H1 (cell line): ENCODE data around the gene ARHGAP8. TPM values are rescaled to one million over a fixed set of nuclear protein-coding genes. Genes with fewer than 3 reads are reported as not detected.

Experiments used
- CTCF ChIA-PET: fragments of 300-600 bp; sonication (Branson Sonifier 250); formaldehyde crosslinking; loops from one replicate; lab custom pipeline; 2021; ENCODE audit not compliant: partially characterized antibody; lab: Charles Lee
- POLR2A ChIA-PET: fragments of 300-600 bp; sonication (Branson Sonifier 250); formaldehyde crosslinking; loops from one replicate; lab custom pipeline; 2021; ENCODE audit warnings: inconsistent platforms; ENCODE audit not compliant: partially characterized antibody; lab: Charles Lee
- DNase-seq, 2 experiments: peaks; one replicate each; pipeline versions ENCODE4 v3.0.0 to v3.0.0-alpha.2; 2010 to 2022; ENCODE audit warnings: low spot score in 2 of 2, low read depth in 1 of 2, mixed read lengths in 1 of 2
- FAIRE-seq: peaks from 2 replicates; lab custom pipeline; 2011; peaks lifted over from hg19 to GRCh38; lab: Jason Lieb, UNC
- H2AFZ ChIP-seq: 2 replicates; pipeline ENCODE4 v1.8.1; 2012; ENCODE audit warnings: low read length, inconsistent platforms
- H2AK5ac ChIP-seq: 2 replicates; pipeline ENCODE4 v1.6.1; 2013; ENCODE audit warnings: low read depth, low read length
- H2BK120ac ChIP-seq: replicated peaks from 2 replicates; pipeline ENCODE3; 2013; ENCODE audit warnings: low read depth, low read length, inconsistent platforms
- H2BK12ac ChIP-seq: 2 replicates; pipeline ENCODE4 v1.6.1; 2013; ENCODE audit warnings: low read depth, low read length
- H2BK15ac ChIP-seq: 2 replicates; pipeline ENCODE4 v1.6.1; 2013; ENCODE audit warnings: low read length
- H2BK20ac ChIP-seq: 2 replicates; pipeline ENCODE4 v1.6.1; 2013; ENCODE audit warnings: low read length
- H2BK5ac ChIP-seq: 2 replicates; pipeline ENCODE4 v1.6.1; 2013; ENCODE audit warnings: low read depth, low read length
- H3K14ac ChIP-seq: 2 replicates; pipeline ENCODE4 v1.6.1; 2013; ENCODE audit warnings: inconsistent platforms; ENCODE audit not compliant: insufficient read length
- H3K18ac ChIP-seq: 2 replicates; pipeline ENCODE4 v1.6.1; 2013; ENCODE audit warnings: low read length; ENCODE audit errors: extremely low read depth
- H3K23ac ChIP-seq: 2 replicates; pipeline ENCODE4 v1.6.1; 2013; ENCODE audit warnings: inconsistent platforms; ENCODE audit not compliant: insufficient read length
- H3K23me2 ChIP-seq: 2 replicates; pipeline ENCODE4 v1.6.1; 2013; ENCODE audit warnings: low read depth, low read length
- H3K27ac ChIP-seq: 2 replicates; pipeline ENCODE4 v1.6.1; 2011; ENCODE audit warnings: low read depth, low read length, inconsistent platforms
- H3K27me3 ChIP-seq, 4 experiments: replicated peaks in 1 of 4; 1 replicate in 1 of 4; 2 replicates in 3 of 4; pipeline versions ENCODE4 v1.6.1 to v1.8.1; 2011 to 2013; ENCODE audit warnings: low read length in 3 of 4, mild to moderate bottlenecking in 3 of 4, inconsistent platforms in 2 of 4, mixed read lengths in 2 of 4, moderate library complexity in 1 of 4; ENCODE audit not compliant: control insufficient read depth in 3 of 4, insufficient read depth in 3 of 4; ENCODE audit errors: extremely low read depth in 1 of 4
- H3K36me3 ChIP-seq, 4 experiments: 2 replicates each; pipeline versions ENCODE4 v1.6.1 to v1.8.1; 2011 to 2013; ENCODE audit warnings: mild to moderate bottlenecking in 4 of 4, low read length in 3 of 4, moderate library complexity in 2 of 4, control low read depth in 1 of 4, inconsistent platforms in 1 of 4; ENCODE audit not compliant: insufficient read depth in 4 of 4, control insufficient read depth in 2 of 4
- H3K4ac ChIP-seq: replicated peaks from 2 replicates; pipeline ENCODE3; 2013; ENCODE audit warnings: low read length, low read depth, mixed read lengths, inconsistent platforms; ENCODE audit not compliant: insufficient read length
- H3K4me1 ChIP-seq, 4 experiments: replicated peaks in 1 of 4; 1 replicate in 1 of 4; 2 replicates in 3 of 4; pipeline versions ENCODE4 v1.6.1 to v1.8.1; 2011 to 2013; ENCODE audit warnings: low read length in 3 of 4, inconsistent platforms in 2 of 4, mixed read lengths in 1 of 4; ENCODE audit not compliant: insufficient read depth in 4 of 4, control insufficient read depth in 3 of 4
- H3K4me2 ChIP-seq, 2 experiments: 2 replicates each; pipeline versions ENCODE4 v1.6.1 to v1.8.1; 2011 to 2013; ENCODE audit warnings: low read depth in 2 of 2, low read length in 2 of 2, control low read depth in 1 of 2, inconsistent platforms in 1 of 2, mild to moderate bottlenecking in 1 of 2; ENCODE audit not compliant: insufficient read depth in 1 of 2
- H3K4me3 ChIP-seq, 4 experiments: fragments of 200-600, 300-600 bp in 1 of 4; sonication (generic), shearing (Covaris generic), sonication (Bioruptor Twin) in 1 of 4; 2 replicates each; pipeline versions ENCODE4 v1.5.1 to v1.8.1; 2011 to 2016; ENCODE audit warnings: low read length in 4 of 4, low read depth in 3 of 4, control low read depth in 2 of 4, inconsistent platforms in 2 of 4, mild to moderate bottlenecking in 2 of 4, mixed read lengths in 1 of 4, moderate library complexity in 1 of 4; ENCODE audit not compliant: insufficient read depth in 2 of 4; ENCODE audit errors: extremely low read depth in 1 of 4
- H3K56ac ChIP-seq: replicated peaks from 2 replicates; pipeline ENCODE3; 2013; ENCODE audit warnings: low read depth, mild to moderate bottlenecking, mixed read lengths, low read length, inconsistent platforms; ENCODE audit not compliant: insufficient read length
- H3K79me1 ChIP-seq: 2 replicates; pipeline ENCODE4 v1.6.1; 2013; ENCODE audit warnings: low read depth, low read length, control low read depth
- H3K79me2 ChIP-seq, 2 experiments: 2 replicates each; pipeline versions ENCODE4 v1.6.1 to v1.8.1; 2012 to 2013; ENCODE audit warnings: low read length in 2 of 2, mild to moderate bottlenecking in 2 of 2, inconsistent platforms in 1 of 2; ENCODE audit not compliant: insufficient read depth in 2 of 2, control insufficient read depth in 1 of 2
- H3K9ac ChIP-seq, 4 experiments: replicated peaks in 1 of 4; 1 replicate in 1 of 4; 2 replicates in 3 of 4; pipeline versions ENCODE4 v1.6.1 to v1.8.1; 2011 to 2013; ENCODE audit warnings: low read depth in 3 of 4, low read length in 3 of 4, control low read depth in 2 of 4, mild to moderate bottlenecking in 2 of 4, moderate library complexity in 2 of 4, inconsistent platforms in 1 of 4; ENCODE audit errors: extremely low read depth in 1 of 4
- H3K9me3 ChIP-seq, 2 experiments: 2 replicates each; pipeline versions ENCODE4 v1.6.1 to v1.8.1; 2012 to 2013; ENCODE audit warnings: mild to moderate bottlenecking in 2 of 2, moderate library complexity in 2 of 2, control low read depth in 1 of 2, inconsistent platforms in 1 of 2, low read depth in 1 of 2, low read length in 1 of 2, mixed read lengths in 1 of 2; ENCODE audit not compliant: insufficient read depth in 2 of 2
- H4K20me1 ChIP-seq, 2 experiments: replicated peaks in 1 of 2; 2 replicates each; pipeline versions ENCODE3 to v1.8.1; 2011 to 2013; ENCODE audit warnings: inconsistent platforms in 2 of 2, low read length in 2 of 2, mild to moderate bottlenecking in 1 of 2; ENCODE audit not compliant: insufficient read depth in 2 of 2, control insufficient read depth in 1 of 2
- H4K5ac ChIP-seq: 2 replicates; pipeline ENCODE4 v1.6.1; 2013; ENCODE audit warnings: low read length, low read depth, mixed read lengths, inconsistent platforms; ENCODE audit not compliant: insufficient read length
- H4K8ac ChIP-seq: 2 replicates; pipeline ENCODE4 v1.8.0; 2013; ENCODE audit warnings: mild to moderate bottlenecking, moderate library complexity, low read length, inconsistent platforms; ENCODE audit not compliant: insufficient read depth; ENCODE audit errors: extremely low read depth
- H4K91ac ChIP-seq: replicated peaks from 2 replicates; pipeline ENCODE3; 2013; ENCODE audit warnings: low read length, mixed read lengths, inconsistent platforms; ENCODE audit not compliant: insufficient read length
- POU5F1 ChIP-seq: IDR thresholded peaks from 2 replicates; pipeline ENCODE4 v1.6.1; 2011; ENCODE audit warnings: low read depth, mild to moderate bottlenecking, low read length, moderate library complexity
- WGBS, 2 experiments: shearing (Covaris generic) in 1 of 2; methylation state at CpG; one replicate each; pipeline versions ENCODE4 v1.1.6 to v1.1.7; 2013 to 2015; ENCODE audit warnings: low lambda C conversion rate in 2 of 2, mixed read lengths in 2 of 2, inconsistent platforms in 1 of 2, low coverage in 1 of 2, missing lambda C conversion rate in 1 of 2; ENCODE audit not compliant: insufficient replicate concordance in 2 of 2, insufficient coverage in 1 of 2, insufficient read length in 1 of 2; ENCODE audit errors: extremely low coverage in 1 of 2, missing lambda C conversion rate in 1 of 2; 5-methylcytosine and 5-hydroxymethylcytosine counted together
- polyA plus RNA-seq, 7 experiments: library from polyadenylated mRNA; depleted of rRNA in 3 of 7; stranded (reverse) in 5 of 7; unstranded in 2 of 7; fragments of >200 nt in 5 of 7; fragments of 200-250 nt in 2 of 7; gene quantifications; 1 replicate in 5 of 7; 2 replicates in 1 of 7; 4 replicates in 1 of 7; pipeline versions ENCODE4 v1.2.1 to v1.2.3, GENCODE V29; 2011 to 2013; ENCODE audit warnings: missing spikeins in 2 of 7, mixed read lengths in 2 of 7
- total RNA-seq: library from RNA; stranded (reverse); fragmentation: NEBNext Ultra II Directional; extraction: Animal tissue kit (Norgen Biotek cat#: 25700); gene quantifications from 2 replicates; pipeline ENCODE4 v1.2.1, GENCODE V29; 2021

Gene ARHGAP8
- total and polyA plus RNA-seq, 2 of the 8 experiments (the other 6 are each of a cell fraction or from before 2014, with no cell fraction given) = 35.6 to 47.7 TPM

GRCh38 chr22:44706488-44706887 lies 45.9 kb upstream of the ARHGAP8 start:
- no peak for TF ChIP-seq POU5F1
- Histone ChIP-seq H3K9me3 (no peaks in the 10 kb centered on the region), H3K4me1 (peaks cover 0 to 12% (median 8%) of the 10 kb centered on the region in 4 experiments; a peak in 6 of 7 replicates), H2BK20ac (no peak overlapping the region), H2AFZ (no peak overlapping the region), H3K79me1 (no peaks in the 10 kb centered on the region; the same call in 1 of the 2 replicates), H3K18ac (no peak overlapping the region), H3K23ac (no peak overlapping the region), H3K27me3 (peaks cover 0 to 21% (median 13%) of the 10 kb centered on the region in 4 experiments; a peak in 5 of 7 replicates), H3K23me2 (peaks cover 9% of the 10 kb centered on the region; the same call in 1 of the 2 replicates), H3K79me2 (peaks cover 0 to 2% of the 10 kb centered on the region in 2 experiments; a peak in 1 of 4 replicates), H3K56ac (no peak overlapping the region), H3K4me2 (no peak overlapping the region), H4K91ac (no peak overlapping the region), H4K20me1 (peaks cover 6 to 25% of the 10 kb centered on the region in 2 experiments), H3K4ac (no peak overlapping the region), H3K36me3 (no peaks in the 10 kb centered on the region), H2BK5ac (no peak overlapping the region), H4K8ac (no peak overlapping the region), H3K4me3 (no peak overlapping the region), H3K9ac (no peak overlapping the region), H2BK120ac (no peak overlapping the region), H3K14ac (no peak overlapping the region), H2BK12ac (no peak overlapping the region), H2AK5ac (no peak overlapping the region), H2BK15ac (no peak overlapping the region), H3K27ac (no peak overlapping the region), H4K5ac (no peak overlapping the region)
- CTCF ChIA-PET = interaction anchor here (0.6 to 9.8 kb wide), 6 partner anchors 10 to 111 kb away, joined by 3 to 80 read pairs (median 3); no protein-coding TSS in a partner anchor
- DNase-seq (no peak), FAIRE-seq (no peak)
- POLR2A ChIA-PET = interaction anchor here (0.5 to 1.4 kb wide), 5 partner anchors 16 to 494 kb away, joined by 3 to 4 read pairs (median 3); no protein-coding TSS in a partner anchor
- 93% methylated on average over 8 of the region's 8 CpGs; no CpG with 5 or more reads in 1 of the 2 experiments for WGBS, 2 experiments
